ENCODE measurements around the gene CAB39L. TPM values are rescaled to one million over a fixed set of nuclear protein-coding genes. Genes with fewer than 3 reads are reported as not detected.

The CAB39L gene
- total and polyA plus RNA-seq, 2 of the 13 experiments (the other 11 are each of a cell fraction or from before 2014, with no cell fraction given): 3.1 to 6.1 TPM

DNA sequence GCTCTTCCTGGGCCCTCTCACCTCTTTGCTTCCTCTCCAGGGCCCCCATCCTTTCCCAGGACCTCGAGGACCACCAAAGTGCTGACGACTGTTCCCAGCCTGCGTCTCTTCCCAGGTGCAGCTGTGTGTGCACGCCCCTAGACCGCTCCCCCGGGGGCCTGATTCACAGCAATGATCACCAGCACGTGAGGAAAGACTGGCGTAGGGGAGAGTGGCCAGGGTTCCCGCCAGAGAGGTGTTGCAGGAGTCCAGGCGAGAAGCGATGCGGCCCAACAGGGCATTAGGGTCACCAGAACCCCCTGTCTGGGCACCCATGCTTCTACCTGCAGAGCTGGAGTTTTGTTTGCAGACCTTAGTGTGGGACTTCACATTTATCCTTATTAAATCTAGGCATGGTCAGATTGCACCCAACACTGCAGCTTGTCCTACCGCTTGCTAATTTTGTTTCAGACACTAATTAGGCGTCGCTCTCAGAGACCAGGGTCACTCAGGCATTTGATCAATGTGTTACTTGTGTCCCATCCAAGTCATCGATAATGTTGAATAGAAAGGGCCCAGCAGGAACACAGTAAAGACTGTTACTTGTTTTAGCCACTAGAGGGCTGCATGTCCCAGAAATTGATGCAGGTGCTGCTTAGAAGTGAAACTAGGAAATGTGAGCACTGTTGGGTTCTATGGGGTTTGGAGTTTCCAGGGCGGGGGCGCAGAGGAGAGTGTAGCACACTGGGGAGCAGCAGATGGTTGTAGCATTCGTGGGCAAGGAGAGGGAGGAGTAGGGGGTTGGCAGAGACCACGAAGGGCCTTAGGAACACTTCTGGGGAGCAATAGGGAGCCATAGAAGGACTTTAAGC, 142.9 kb downstream of the CAB39L start (continued):
- TF ChIP-seq U2AF2 (IDR thresholded peaks at IDR 0.05; ENCODE audit: low read depth, low read length) (no peak), NCOR1 (IDR thresholded peaks at IDR 0.05; ENCODE audit: borderline replicate concordance, low read length) (peak; percentile 17; the same call in 1 of the 2 replicates), GTF3A (CRISPR knock-in tag; conservative IDR thresholded peaks at IDR 0.05) (no peak), KMT2B (CRISPR knock-in tag; IDR thresholded peaks at IDR 0.05) (peak; percentile 51; the same call in 1 of the 2 replicates), ZNF713 (CRISPR knock-in tag; IDR thresholded peaks at IDR 0.05) (no peak), ZNF761 (CRISPR knock-in tag; conservative IDR thresholded peaks at IDR 0.05) (0 out of 2 replicates have a peak, but pooled peaks have one; percentile 27)
- TF ChIP-seq, protein P1, sequence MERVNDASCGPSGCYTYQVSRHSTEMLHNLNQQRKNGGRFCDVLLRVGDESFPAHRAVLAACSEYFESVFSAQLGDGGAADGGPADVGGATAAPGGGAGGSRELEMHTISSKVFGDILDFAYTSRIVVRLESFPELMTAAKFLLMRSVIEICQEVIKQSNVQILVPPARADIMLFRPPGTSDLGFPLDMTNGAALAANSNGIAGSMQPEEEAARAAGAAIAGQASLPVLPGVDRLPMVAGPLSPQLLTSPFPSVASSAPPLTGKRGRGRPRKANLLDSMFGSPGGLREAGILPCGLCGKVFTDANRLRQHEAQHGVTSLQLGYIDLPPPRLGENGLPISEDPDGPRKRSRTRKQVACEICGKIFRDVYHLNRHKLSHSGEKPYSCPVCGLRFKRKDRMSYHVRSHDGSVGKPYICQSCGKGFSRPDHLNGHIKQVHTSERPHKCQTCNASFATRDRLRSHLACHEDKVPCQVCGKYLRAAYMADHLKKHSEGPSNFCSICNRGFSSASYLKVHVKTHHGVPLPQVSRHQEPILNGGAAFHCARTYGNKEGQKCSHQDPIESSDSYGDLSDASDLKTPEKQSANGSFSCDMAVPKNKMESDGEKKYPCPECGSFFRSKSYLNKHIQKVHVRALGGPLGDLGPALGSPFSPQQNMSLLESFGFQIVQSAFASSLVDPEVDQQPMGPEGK (CRISPR knock-in tag; IDR thresholded peaks at IDR 0.05): peak; percentile 72
- TF ChIP-seq, protein P2, sequence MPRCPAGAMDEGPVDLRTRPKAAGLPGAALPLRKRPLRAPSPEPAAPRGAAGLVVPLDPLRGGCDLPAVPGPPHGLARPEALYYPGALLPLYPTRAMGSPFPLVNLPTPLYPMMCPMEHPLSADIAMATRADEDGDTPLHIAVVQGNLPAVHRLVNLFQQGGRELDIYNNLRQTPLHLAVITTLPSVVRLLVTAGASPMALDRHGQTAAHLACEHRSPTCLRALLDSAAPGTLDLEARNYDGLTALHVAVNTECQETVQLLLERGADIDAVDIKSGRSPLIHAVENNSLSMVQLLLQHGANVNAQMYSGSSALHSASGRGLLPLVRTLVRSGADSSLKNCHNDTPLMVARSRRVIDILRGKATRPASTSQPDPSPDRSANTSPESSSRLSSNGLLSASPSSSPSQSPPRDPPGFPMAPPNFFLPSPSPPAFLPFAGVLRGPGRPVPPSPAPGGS (CRISPR knock-in tag; IDR thresholded peaks at IDR 0.05): no peak
- TF ChIP-seq, protein P3, sequence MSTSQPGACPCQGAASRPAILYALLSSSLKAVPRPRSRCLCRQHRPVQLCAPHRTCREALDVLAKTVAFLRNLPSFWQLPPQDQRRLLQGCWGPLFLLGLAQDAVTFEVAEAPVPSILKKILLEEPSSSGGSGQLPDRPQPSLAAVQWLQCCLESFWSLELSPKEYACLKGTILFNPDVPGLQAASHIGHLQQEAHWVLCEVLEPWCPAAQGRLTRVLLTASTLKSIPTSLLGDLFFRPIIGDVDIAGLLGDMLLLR (CRISPR knock-in tag; IDR thresholded peaks at IDR 0.05): no peak
- TF ChIP-seq, protein P4, sequence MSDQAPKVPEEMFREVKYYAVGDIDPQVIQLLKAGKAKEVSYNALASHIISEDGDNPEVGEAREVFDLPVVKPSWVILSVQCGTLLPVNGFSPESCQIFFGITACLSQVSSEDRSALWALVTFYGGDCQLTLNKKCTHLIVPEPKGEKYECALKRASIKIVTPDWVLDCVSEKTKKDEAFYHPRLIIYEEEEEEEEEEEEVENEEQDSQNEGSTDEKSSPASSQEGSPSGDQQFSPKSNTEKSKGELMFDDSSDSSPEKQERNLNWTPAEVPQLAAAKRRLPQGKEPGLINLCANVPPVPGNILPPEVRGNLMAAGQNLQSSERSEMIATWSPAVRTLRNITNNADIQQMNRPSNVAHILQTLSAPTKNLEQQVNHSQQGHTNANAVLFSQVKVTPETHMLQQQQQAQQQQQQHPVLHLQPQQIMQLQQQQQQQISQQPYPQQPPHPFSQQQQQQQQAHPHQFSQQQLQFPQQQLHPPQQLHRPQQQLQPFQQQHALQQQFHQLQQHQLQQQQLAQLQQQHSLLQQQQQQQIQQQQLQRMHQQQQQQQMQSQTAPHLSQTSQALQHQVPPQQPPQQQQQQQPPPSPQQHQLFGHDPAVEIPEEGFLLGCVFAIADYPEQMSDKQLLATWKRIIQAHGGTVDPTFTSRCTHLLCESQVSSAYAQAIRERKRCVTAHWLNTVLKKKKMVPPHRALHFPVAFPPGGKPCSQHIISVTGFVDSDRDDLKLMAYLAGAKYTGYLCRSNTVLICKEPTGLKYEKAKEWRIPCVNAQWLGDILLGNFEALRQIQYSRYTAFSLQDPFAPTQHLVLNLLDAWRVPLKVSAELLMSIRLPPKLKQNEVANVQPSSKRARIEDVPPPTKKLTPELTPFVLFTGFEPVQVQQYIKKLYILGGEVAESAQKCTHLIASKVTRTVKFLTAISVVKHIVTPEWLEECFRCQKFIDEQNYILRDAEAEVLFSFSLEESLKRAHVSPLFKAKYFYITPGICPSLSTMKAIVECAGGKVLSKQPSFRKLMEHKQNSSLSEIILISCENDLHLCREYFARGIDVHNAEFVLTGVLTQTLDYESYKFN (CRISPR knock-in tag; conservative IDR thresholded peaks at IDR 0.05): 0 out of 2 replicates have a peak, but pooled peaks have one; percentile 30
- TF ChIP-seq, protein P5, sequence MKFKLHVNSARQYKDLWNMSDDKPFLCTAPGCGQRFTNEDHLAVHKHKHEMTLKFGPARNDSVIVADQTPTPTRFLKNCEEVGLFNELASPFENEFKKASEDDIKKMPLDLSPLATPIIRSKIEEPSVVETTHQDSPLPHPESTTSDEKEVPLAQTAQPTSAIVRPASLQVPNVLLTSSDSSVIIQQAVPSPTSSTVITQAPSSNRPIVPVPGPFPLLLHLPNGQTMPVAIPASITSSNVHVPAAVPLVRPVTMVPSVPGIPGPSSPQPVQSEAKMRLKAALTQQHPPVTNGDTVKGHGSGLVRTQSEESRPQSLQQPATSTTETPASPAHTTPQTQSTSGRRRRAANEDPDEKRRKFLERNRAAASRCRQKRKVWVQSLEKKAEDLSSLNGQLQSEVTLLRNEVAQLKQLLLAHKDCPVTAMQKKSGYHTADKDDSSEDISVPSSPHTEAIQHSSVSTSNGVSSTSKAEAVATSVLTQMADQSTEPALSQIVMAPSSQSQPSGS (CRISPR knock-in tag; IDR thresholded peaks at IDR 0.05): peak; percentile 33; the same call in 1 of the 2 replicates
- TF ChIP-seq, protein P6, sequence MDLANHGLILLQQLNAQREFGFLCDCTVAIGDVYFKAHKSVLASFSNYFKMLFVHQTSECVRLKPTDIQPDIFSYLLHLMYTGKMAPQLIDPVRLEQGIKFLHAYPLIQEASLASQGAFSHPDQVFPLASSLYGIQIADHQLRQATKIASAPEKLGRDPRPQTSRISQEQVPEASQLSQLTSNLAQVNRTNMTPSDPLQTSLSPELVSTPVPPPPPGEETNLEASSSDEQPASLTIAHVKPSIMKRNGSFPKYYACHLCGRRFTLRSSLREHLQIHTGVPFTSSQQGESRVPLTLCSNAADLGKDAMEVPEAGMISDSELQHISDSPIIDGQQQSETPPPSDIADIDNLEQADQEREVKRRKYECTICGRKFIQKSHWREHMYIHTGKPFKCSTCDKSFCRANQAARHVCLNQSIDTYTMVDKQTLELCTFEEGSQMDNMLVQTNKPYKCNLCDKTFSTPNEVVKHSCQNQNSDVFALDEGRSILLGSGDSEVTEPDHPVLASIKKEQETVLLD (CRISPR knock-in tag; IDR thresholded peaks at IDR 0.05; ENCODE audit: low read depth): no peak
- TF ChIP-seq, protein P7, sequence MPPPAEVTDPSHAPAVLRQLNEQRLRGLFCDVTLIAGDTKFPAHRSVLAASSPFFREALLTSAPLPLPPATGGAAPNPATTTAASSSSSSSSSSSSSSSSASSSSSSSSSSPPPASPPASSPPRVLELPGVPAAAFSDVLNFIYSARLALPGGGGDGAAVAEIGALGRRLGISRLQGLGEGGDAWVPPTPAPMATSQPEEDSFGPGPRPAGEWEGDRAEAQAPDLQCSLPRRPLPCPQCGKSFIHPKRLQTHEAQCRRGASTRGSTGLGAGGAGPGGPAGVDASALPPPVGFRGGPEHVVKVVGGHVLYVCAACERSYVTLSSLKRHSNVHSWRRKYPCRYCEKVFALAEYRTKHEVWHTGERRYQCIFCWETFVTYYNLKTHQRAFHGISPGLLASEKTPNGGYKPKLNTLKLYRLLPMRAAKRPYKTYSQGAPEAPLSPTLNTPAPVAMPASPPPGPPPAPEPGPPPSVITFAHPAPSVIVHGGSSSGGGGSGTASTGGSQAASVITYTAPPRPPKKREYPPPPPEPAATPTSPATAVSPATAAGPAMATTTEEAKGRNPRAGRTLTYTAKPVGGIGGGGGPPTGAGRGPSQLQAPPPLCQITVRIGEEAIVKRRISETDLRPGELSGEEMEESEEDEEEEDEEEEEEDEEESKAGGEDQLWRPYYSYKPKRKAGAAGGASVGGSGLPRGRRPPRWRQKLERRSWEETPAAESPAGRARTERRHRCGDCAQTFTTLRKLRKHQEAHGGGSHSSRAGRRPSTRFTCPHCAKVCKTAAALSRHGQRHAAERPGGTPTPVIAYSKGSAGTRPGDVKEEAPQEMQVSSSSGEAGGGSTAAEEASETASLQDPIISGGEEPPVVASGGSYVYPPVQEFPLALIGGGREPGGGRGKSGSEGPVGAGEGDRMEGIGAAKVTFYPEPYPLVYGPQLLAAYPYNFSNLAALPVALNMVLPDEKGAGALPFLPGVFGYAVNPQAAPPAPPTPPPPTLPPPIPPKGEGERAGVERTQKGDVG (CRISPR knock-in tag; IDR thresholded peaks at IDR 0.05; ENCODE audit: borderline replicate concordance): no peak

Measured in HepG2 (cell line).